GM19395 (cell line): Measurements from ENCODE around the gene LOXHD1.

ENCODE experiments used
- ATAC-seq: cut with Tn5 transposase; IDR thresholded peaks from one replicate; pipeline ENCODE4 v1.9.1; 2021; ENCODE audit warnings: mild to moderate bottlenecking, moderate library complexity; ENCODE audit not compliant: unreplicated experiment

Gene LOXHD1

DNA sequence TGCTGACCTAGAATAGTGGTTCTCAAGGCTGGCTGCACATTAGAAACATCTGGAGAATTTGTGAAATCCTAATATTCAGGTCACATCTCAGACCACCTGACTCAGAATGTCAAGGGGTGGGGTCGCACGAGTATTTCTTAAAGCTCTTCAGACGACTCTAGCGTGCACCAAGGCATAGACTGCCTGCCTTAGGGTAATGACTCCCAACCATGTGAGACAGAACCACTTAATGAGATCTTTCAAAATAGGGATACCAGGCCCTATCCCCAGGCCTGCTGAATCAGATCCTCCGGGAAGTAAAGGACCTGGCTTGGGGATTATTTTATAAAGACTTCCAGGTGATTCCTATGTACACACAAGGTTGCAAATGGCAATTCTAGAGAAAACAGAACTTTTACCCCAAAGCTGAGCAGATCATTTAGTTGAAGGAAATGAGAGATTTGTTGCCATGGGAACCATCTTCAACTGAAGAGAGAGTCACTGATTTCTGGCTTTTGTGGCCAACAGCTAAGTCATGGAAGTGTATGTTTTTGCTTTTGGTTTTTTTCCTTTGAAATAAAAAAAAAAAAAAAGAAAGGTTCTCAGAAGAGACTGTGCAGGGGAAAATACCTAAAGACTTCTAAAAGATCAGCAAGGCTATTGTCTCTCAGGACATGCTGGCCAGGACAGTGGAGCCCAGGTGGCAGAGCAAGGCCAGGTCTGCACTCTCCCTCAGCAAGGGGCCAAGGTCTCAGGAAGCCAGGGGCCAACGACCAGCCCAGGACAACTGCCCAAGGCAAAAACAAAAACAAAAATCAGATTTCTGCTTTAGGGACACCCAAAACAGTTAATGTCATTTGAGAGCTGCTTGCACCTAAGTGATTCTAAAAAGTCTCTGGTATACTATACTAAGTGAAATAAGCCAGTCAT is 15.3 kb upstream of the LOXHD1 start:
- no peak for ATAC-seq

DNA sequence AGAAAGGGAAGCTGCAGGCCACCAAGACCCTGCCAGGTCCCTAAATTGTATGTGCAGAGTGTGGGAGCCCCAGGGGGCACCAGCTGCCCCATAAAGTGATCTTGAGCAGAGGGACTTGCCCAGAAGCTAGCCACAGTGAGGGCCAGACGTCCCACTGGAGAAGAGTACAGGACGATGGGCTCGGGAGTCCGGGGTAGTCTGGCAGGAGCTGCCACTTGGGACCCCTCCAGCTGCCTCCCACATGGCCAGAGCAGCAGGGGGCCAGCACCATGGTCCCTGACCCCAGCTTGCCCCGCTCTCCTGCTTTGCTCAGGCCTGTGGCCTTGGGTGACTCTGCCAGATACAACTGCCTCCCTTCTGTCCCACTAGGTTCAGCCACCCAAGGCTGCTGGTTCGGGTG is 11.7 kb upstream of the LOXHD1 start:
- no peak for ATAC-seq

DNA sequence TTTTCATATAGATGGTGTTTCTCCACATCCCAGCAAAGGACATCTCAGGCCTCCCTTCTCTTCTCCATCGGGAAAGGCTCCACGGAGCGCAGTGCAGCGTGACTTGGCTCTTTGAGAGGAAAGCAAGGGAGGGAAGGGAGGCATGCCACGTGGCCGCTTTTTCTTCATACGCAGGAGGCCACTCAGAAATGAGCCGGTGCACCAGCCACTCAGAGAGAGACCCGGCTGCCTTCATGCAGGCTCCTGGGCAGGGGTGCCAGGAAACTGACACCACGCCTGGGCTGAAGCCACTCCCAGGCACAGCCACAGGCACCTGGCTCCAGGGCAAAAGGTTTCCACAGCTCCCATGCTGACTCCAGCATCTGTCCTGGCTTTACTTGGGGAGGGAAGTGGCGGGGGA is 11.1 kb upstream of the LOXHD1 start:
- no peak for ATAC-seq

DNA sequence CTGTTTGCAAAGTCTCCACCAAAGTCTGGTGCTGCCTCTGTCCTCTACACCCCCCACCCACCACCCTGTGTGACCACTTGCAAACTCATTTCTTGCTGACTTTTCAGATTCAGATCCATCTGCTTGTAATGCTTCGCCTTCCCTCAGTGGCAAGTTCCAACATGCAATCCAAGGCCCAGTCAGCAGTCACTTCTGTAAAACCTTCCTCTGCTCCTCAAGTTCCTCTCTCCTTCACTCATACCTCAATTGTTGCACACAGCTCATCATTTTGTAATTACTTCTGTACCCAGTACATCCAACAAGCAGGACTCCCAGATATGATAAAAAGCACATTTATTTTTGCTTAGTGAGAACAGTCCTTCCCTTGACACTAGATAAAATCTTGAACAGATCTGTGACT is 6.5 kb upstream of the LOXHD1 start:
- ATAC-seq = no peak

DNA sequence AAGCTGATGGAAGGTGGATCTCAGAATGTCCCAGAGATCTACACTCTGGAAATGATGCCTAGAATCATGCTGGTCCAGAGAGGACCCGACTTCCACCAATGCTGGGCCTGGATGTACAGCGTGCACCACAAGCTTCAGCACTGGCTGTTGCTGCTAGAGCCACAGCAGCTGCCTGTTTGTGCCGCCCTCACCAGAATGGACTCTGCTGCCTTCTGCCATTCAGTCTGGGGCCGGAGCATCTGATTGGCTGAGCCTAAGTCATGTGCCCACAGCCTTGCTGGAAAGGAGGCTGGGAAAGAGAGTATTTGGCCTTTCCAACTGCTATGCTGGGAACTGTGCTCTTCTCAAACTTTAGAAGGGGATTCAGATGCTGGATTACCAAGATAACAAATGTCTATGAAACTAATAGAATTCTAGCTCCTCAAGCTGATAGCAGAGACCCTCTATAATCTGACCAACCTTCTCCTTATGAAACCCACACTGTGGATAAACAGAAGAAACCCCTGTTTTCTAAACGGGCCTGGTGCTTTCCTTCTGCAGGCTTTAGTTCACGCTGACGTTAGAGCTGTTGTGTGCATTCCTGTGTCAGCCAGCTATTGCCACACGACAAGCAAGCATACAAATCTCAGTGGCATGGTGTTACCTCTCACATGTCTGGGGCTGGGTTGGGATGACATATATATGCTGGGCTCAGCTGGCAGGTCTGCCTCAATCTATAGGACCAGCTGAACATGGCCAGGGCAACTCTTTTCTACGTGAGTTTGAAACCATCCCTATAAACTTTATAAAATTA is 4.1 kb upstream of the LOXHD1 start:
- ATAC-seq = no peak

DNA sequence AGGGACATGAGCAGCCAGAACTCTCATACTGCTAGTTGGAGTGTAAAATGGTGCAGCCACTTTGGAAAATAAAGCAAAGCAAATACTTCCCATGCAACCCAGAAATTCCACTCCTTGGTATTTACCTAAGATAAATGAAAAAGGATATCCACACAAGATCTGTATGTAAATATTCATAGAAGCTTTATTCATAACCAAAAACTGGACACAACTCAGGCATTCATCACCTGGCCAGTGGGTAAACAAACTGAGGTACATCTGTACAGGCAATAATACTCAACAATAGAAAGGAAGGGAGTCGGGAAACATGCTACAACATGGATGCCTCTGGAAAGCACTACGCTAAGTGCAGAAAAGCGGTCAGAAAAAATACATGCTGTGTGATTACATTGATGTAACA is 2.5 kb upstream of the LOXHD1 start:
- no peak for ATAC-seq

DNA sequence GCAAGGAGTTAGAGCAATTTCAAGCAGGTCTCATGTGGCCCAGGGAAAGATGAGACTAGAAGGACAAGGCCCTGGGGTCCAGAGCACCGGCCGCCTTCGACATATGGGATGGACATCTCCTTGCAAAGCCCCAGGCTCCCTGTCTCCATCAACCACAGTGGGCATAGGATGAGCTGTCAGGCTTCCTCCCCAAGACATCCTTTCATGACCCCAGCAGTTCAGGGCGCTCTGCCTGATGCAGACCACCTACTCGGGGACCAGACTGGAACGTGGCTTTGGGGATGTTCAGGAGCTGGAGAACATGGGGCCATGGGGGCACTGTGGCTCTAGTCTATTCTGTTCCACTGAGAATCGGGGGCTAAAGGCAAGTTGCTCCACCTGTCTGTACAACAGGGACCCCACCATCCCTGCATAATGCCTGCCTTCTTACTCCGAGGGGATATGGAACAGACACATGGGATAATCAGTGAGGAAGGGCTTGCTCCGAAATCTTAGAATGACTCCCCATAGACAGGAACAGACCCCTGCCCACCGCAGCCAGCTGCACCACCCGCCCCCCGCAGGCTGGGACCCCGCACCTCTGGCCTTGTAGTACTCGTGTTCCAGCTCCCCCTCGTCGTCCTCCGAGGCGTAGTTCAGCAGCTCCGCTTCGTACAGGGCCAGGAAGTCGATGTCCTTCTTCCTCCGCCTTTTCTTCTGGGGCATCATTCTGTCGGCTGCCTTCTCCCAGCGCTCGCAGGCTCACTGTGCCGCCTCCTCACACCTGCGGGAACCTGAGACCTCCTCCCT is 500 bp downstream of the LOXHD1 start:
- no peak for ATAC-seq

DNA sequence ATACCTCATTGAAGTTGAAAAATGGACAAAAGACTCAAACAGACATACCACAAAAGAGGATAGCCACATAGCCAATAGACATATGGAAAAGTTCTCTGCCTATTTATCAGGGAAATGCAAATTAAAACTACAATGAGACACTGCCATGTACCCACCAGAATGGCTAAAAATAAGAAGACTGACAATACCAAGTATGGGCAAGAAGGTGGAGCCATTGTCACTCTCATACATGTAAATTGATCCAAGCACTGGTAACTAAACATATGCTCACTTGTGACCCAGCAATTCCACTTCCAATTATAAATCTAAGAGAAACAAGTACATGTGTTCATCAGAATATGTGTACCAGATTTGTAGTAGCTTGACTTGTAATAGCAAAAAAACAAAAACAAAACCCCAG is 4.6 kb downstream of the LOXHD1 start:
- ATAC-seq = no peak

DNA sequence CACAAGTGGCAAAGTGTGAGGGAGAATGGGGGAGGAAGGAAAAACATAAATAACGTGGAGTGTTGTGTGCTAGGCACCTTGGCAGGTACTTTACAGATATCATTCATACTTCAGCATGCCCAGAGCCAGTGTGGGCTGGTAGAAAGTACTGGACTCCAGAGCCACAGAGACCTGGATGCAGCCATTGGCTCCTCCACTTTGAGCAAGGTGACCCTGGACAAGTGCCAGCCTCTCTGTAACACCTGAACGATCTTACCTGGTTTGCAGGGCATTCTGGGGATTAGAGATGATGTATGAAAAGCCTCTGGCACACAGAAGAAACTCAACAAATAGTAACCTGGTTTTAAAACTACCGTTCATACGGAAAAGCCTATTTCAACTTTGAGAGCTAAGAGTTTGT is 6.3 kb downstream of the LOXHD1 start:
- no peak for ATAC-seq

DNA sequence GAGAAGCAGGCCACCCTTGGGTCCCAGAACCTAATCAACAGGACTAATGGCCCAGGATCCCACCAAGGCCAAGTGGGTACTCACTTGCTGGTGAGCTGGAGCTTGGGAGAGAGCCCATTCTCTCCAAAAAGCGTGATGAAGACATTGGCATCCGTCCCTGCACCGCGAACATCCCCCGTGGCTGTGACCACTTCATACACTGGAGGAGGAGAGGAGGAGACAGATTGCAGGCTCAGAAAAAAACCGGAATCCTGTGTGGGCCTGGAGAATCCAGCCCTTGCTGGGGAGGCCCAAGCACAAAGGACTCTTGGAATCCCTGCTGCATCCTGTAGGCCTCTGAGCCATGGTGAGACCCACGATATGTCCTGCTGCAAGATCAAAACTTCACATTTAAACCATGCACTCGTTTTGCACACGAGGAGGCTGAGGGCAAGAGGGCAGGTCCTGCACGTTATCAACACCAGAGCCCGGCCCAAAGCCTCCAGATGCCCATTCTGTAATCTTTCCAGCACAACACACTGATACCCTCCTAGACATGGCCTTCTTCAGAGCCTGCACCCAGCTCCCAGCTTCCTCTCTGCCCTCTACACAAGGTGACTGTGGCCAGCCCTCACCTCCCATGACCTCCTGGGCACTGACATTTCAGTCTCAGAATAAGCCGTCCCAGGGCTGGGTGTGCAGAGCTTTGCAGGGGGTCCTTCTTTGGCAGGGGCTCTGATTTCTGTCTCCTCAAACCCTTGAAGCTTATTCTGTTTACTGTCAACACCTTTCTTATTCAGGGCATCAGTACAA is 7.8 kb downstream of the LOXHD1 start:
- no peak for ATAC-seq

DNA sequence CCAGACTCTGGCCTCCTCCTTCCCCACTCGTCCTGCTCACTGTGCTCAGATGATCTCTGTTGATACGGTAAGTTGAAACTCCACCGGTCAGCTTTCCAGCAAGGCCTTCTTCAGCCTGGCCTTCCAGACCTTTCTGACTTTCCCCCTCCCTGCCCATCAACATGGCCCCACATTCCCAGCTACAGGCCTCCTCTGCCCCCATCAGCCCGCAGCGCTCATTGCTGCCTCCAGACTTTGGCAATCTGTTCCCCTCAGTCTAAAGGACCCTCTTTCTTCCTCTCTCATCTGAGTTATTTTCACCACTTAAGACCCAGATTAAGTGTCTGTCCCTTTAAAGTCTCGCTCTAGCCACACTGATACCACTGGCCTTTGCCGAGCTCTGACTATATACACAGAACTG is 10.6 kb downstream of the LOXHD1 start:
- no peak for ATAC-seq

DNA sequence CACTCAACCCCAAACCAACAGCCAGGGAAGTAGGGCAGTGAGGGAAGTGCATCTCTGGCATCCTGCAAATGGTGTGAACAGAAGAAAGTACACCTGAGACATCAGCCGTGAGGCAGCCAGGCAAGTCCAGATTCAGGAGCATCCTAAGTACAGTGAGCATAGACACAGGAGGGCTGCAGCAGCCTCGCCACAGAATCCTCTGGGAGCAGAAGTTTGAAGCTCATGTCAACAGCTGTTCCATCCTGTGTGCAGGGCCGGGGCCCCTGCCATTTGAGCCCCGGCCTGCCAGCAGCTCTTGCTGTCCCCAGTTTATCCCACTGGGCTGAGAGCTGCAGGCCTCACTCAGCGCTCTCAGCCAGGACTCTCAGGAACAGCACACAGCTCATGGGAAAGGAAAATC is 14.5 kb downstream of the LOXHD1 start:
- ATAC-seq = no peak

DNA sequence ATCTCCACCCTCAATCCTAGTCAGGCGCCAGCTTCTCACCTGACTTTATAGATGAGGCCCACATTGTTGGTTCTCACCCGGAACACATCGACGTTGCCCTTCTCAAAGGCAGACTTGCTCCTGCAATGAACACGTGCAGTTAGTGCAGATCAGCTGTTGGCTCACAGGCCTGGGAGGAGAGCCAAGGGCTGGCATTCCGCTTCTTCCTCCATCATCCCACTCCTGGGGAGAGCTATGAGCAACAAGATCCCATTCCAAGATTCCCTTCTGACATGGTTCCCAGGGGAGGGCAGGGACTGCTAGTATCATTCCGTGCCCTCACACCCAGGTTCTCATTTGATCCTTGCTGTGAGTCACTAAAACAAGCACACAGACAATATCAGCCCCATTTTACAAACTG is 15.1 kb downstream of the LOXHD1 start:
- no peak for ATAC-seq

DNA sequence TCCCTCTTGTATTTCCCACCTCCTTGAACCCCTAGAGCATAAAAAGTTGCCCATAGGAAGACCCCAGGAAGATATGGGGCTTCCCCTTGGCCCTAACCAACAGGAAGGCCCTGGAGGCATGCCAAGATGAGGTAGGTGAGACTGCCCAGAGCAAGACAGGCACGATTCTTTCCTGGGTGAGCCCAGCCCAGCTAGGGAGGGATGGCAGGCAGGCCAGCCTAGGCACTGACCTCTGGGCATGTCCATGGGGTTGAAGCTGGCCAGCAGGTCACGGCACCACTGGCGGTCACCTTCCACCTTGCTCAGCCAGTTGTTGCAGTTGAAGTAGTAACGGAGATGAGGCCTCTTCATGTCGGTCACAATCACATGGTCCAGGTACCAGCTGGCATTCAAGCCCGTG is 17.6 kb downstream of the LOXHD1 start:
- ATAC-seq = no peak

DNA sequence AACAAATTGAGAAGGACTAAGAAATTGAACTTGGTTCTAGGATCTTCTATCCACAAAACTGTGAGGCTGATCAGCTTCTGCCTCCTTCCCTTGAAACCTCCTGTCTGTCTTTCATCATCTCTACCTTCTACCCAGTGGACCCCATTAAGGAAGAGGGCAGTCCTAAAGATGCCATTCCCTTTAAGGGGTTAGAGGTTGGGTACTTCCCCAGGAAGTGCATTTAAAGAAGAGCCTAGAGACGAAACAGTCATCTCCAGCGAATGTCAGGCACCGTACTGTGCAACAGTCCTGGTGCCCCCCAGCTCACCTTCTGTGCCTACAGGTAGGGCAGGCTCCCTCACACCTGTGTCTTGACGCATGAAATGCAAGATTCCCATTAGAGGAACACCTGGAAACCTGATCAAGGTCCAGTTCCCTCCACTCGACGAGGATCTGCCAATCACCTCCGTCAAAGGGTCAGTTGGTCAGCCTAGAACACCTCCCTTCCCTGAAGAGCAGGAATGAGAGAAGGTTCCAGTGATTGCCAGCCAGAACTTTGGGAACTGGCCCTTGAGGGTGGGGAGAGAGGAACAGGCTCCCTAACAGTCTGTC is 20.9 kb downstream of the LOXHD1 start:
- ATAC-seq = no peak

DNA sequence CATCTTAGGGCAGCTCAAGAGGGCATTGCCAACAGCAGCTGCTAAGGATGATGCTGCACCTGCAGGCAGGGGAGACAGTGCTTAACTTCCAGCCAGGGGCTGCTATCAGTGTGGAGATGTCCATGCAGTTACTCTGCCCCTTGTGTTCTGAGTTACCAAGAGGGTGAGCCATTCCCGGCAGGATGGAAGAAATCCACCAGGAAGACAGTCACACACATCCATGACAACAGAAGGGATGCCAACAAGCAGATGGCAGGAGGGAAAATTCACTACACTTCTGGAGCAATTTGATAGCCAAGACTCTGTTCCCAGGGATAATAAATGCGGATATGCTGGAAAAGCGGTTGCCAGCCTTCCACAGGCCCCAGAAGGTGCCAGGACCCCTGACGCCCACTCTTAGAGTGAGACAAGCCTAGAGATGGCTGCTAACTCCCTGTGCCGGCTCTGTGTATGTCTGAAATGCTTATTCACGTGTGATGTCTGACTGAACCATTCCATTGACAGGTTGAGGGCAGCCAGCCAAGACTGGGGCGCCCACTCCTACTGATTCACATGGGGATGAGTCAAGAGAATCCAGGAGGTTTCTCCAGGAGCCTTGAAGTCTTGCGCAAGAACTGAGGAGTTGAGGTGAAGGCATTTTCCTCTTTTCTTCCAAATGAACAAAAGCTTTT is 24.5 kb downstream of the LOXHD1 start:
- no peak for ATAC-seq

DNA sequence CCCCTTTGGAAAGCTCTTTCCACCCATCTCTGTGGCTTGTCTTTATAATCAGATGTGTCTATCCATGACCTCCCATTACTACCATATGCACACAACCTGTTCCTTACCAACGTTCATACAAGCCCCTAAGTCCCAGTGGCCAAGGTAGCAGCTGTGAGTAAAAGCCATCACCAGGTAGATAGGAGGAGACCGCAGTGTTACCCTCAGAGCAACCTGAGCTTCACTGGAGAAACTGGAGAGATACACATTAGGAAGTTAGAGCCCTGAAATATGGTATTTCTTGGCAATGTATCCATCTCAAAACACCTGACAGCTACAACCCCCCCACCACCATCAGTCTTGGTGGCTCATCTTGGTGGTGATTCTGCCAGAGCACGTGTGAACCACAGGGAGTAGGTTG is 26.0 kb downstream of the LOXHD1 start:
- no peak for ATAC-seq

DNA sequence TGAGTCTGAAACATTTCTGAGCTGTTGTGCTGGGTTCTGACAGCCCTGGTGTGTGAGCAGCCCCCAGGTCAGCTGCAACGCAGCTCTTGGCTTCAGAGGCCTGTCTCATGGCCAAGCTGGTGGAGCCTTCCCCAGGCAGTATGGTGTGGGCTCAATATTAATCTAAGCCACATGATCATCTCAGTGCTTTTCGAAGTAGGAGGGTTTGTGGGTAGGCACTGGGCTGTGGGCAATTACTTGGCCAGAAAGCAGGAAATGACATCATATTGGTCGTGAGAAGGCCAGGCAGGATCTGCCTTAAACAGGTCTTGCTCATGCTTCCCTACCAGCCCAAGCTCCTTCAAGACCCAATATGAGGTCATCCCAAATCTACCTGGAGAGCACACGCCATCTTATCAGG is 26.9 kb downstream of the LOXHD1 start:
- no peak for ATAC-seq

DNA sequence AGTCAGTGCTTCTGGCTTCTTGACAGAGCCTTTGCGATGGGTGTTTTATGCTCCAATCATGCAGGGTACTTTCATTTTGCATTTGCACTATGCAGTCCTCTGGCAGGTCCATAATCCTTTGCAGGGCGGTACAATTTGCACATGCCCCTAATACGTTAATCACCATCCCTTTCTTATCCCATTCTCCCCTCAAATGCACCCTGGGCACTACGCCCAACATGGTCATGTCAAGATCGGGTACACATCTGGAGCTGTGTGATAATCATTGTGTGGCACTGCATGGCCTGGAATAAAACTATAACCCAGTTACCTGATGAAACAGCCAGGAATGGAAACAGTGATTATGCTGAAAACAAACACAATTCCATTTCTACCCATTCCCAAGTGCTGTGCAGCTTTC is 27.7 kb downstream of the LOXHD1 start:
- ATAC-seq = no peak

DNA sequence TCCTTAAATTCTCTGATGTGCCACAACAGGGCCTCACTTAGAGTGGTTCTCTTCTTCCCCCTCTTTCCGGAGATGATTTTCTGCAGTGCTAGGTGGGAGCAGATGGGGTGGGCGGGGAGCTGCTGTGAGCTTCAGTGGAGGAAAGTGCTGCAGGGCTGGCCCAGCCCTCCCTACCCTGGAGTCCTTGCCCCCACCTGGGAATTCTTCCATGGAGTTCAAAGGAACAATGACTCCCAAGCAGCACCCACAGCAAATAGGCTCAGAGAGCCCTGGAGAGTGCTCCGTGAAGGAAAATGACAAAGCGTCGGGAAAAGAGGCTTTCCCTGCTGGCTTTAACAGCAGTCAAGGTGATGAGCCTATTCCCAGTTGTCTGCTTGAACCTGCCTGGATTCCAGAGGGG is 28.8 kb downstream of the LOXHD1 start:
- ATAC-seq = no peak
